Endothelial cell (in vitro differentiated cells): ENCODE data around the gene LILRA2. TPM values are rescaled to one million over a fixed set of nuclear protein-coding genes. Genes with fewer than 3 reads are reported as not detected.

Experiments used
- DNase-seq: peaks from one replicate; pipeline ENCODE4 v3.0.0; 2021; ENCODE audit warnings: low spot score
- H3K27ac Mint-ChIP-seq: one replicate; pipeline ENCODE4 v1.8.0; 2021; ENCODE audit warnings: mixed read lengths, inconsistent platforms; ENCODE audit not compliant: unreplicated experiment
- H3K27me3 Mint-ChIP-seq: one replicate; pipeline ENCODE4 v1.8.0; 2021; ENCODE audit warnings: mild to moderate bottlenecking, moderate library complexity, mixed read lengths, inconsistent platforms; ENCODE audit not compliant: unreplicated experiment
- H3K36me3 Mint-ChIP-seq: one replicate; pipeline ENCODE4 v1.8.0; 2021; ENCODE audit warnings: mild to moderate bottlenecking, low read depth, mixed read lengths, inconsistent platforms; ENCODE audit not compliant: unreplicated experiment
- H3K4me1 Mint-ChIP-seq: one replicate; pipeline ENCODE4 v1.8.0; 2021; ENCODE audit warnings: mild to moderate bottlenecking, mixed read lengths, inconsistent platforms; ENCODE audit not compliant: unreplicated experiment
- H3K4me3 Mint-ChIP-seq: one replicate; pipeline ENCODE4 v1.8.0; 2021; ENCODE audit warnings: mild to moderate bottlenecking, mixed read lengths, inconsistent platforms; ENCODE audit not compliant: unreplicated experiment
- H3K9me3 Mint-ChIP-seq: one replicate; pipeline ENCODE4 v1.8.0; 2021; ENCODE audit warnings: mixed read lengths, inconsistent platforms; ENCODE audit not compliant: unreplicated experiment
- CTCF ChIP-seq: fragments of 200-600 bp; sonication (generic); IDR thresholded peaks from one replicate; pipeline ENCODE4 v1.5.0; 2021; ENCODE audit warnings: antibody characterized with exemption; ENCODE audit not compliant: unreplicated experiment
- total RNA-seq: library from RNA; stranded (reverse); fragmentation: NEBNext Ultra II Directional; extraction: Animal tissue kit (Norgen Biotek cat#: 25700); gene quantifications from one replicate; pipeline ENCODE4 v1.2.1, GENCODE V29; 2021; ENCODE audit not compliant: unreplicated experiment

LILRA2 gene
- total RNA-seq, 1 donor from 2014 or later = not detected

- Mint-ChIP-seq H3K4me3 (no peak overlapping the region), H3K27me3 (peaks cover 11% of the 10 kb centered on the region), H3K36me3 (peaks cover 7% of the 10 kb centered on the region), H3K27ac (no peak overlapping the region), H3K9me3 (peaks cover 36% of the 10 kb centered on the region), H3K4me1 (no peaks in the 10 kb centered on the region)
- DNase-seq = no peak
- no peak for TF ChIP-seq CTCF
Measured at GRCh38 chr19:54607785-54608150, 34.2 kb downstream of the LILRA2 start.

- H3K4me3 Mint-ChIP-seq = no peak overlapping the region
- DNase-seq = no peak
- TF ChIP-seq CTCF = no peak
- peaks cover 7% of the 10 kb centered on the region for H3K36me3 Mint-ChIP-seq
- peaks cover 11% of the 10 kb centered on the region for H3K27me3 Mint-ChIP-seq
- H3K27ac Mint-ChIP-seq = no peak overlapping the region
- peaks cover 32% of the 10 kb centered on the region for H3K9me3 Mint-ChIP-seq
- H3K4me1 Mint-ChIP-seq = no peaks in the 10 kb centered on the region
Measured at GRCh38 chr19:54608205-54608604, 34.6 kb downstream of the LILRA2 start.

- DNase-seq = no peak
- Mint-ChIP-seq H3K36me3 (peaks cover 7% of the 10 kb centered on the region), H3K9me3 (peaks cover 32% of the 10 kb centered on the region), H3K4me3 (no peak overlapping the region), H3K4me1 (no peaks in the 10 kb centered on the region), H3K27ac (no peak overlapping the region), H3K27me3 (peaks cover 11% of the 10 kb centered on the region)
- TF ChIP-seq CTCF = no peak
Measured at GRCh38 chr19:54608792-54609191, 35.2 kb downstream of the LILRA2 start.

DNA sequence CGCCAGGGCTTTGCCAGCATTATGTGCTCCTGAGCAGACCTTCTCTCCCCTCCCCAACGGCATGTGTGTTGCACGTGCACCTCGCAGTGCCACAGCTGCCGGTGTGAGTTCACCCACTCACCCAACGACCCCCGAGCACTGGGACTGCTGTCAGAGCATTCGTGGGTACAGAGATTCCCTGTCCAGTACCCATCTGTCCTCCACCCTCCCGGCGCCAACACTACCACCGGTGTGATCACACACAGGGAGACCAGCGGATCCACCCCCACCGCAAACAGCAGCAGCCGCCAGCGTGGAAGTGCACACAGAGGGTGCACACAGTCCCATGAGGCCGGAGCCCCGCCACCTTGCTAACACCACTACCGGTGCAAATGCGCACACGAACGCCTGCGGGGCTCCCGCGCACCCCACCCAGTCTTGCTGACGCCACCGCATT is 35.8 kb downstream of the LILRA2 start:
- DNase-seq = no peak
- Mint-ChIP-seq H3K4me1 (no peaks in the 10 kb centered on the region), H3K27ac (no peak overlapping the region), H3K27me3 (peaks cover 11% of the 10 kb centered on the region), H3K9me3 (peaks cover 30% of the 10 kb centered on the region), H3K4me3 (no peak overlapping the region), H3K36me3 (peaks cover 7% of the 10 kb centered on the region)
- TF ChIP-seq CTCF = no peak

- H3K4me3 Mint-ChIP-seq = no peak overlapping the region
- H3K9me3 Mint-ChIP-seq = peaks cover 35% of the 10 kb centered on the region
Measured at GRCh38 chr19:54612428-54612827, 38.8 kb downstream of the LILRA2 start.

More at GRCh38 chr19:54612428-54612827, 38.8 kb downstream of the LILRA2 start:
- DNase-seq = no peak
- Mint-ChIP-seq H3K36me3 (no peaks in the 10 kb centered on the region), H3K4me1 (no peaks in the 10 kb centered on the region), H3K27me3 (peaks cover 6% of the 10 kb centered on the region), H3K27ac (no peak overlapping the region)
- TF ChIP-seq CTCF = no peak
